ENCODE data around the gene SLC38A7. TPM values are rescaled to one million over a fixed set of nuclear protein-coding genes. Genes with fewer than 3 reads are reported as not detected.
A peak's percentile ranks its signal among the peaks of the same experiment; 100 is the strongest.

SLC38A7 gene
- total and polyA plus RNA-seq, 2 of the 13 experiments (the other 11 are each of a cell fraction or from before 2014, with no cell fraction given) = 13.2 to 14.1 TPM

- no peak; the same call in 1 of the 2 replicates for TF ChIP-seq RERE (CRISPR knock-in tag; IDR thresholded peaks at IDR 0.05; ENCODE audit: low read depth)
- TF ChIP-seq ZNF501 (CRISPR knock-in tag; IDR thresholded peaks at IDR 0.05) = peak; percentile 78
- peak; percentile 87 for TF ChIP-seq PHF21A (CRISPR knock-in tag; IDR thresholded peaks at IDR 0.05)
- TF ChIP-seq HOXD1 (CRISPR knock-in tag; IDR thresholded peaks at IDR 0.05) = peak; percentile 93
- TF ChIP-seq ZNF17 (CRISPR knock-in tag; IDR thresholded peaks at IDR 0.05) = 0 out of 2 replicates have a peak, but pooled peaks have one; percentile 35
- TF ChIP-seq ZNF431 (CRISPR knock-in tag; IDR thresholded peaks at IDR 0.05; ENCODE audit: borderline replicate concordance, low read depth) = peak; percentile 86; the same call in 1 of the 2 replicates
- TF ChIP-seq CREB3 (CRISPR knock-in tag; IDR thresholded peaks at IDR 0.05) = 0 out of 2 replicates have a peak, but pooled peaks have one; percentile 83
- peak; percentile 92 for TF ChIP-seq ZSCAN5A (CRISPR knock-in tag; IDR thresholded peaks at IDR 0.05; ENCODE audit: borderline replicate concordance)
- TF ChIP-seq NFRKB (IDR thresholded peaks at IDR 0.05) = no peak
- TF ChIP-seq POLR2G (IDR thresholded peaks at IDR 0.05; ENCODE audit: low read depth, low read length) = peak; percentile 83
- peak; percentile 86 for TF ChIP-seq ZNF225 (CRISPR knock-in tag; IDR thresholded peaks at IDR 0.05)
- TF ChIP-seq GLMP (CRISPR knock-in tag; IDR thresholded peaks at IDR 0.05; ENCODE audit: borderline replicate concordance) = no peak
- 0 out of 2 replicates have a peak, but pooled peaks have one; percentile 81 for TF ChIP-seq GLI4 (CRISPR knock-in tag; IDR thresholded peaks at IDR 0.05; ENCODE audit: borderline replicate concordance)
- TF ChIP-seq ZNF317 (CRISPR knock-in tag; IDR thresholded peaks at IDR 0.05) = peak; percentile 90; the same call in 1 of the 2 replicates
- peak; percentile 97 for TF ChIP-seq RBFOX2 (IDR thresholded peaks at IDR 0.05; ENCODE audit: low read depth, low read length)
- TF ChIP-seq ZNF12 (CRISPR knock-in tag; IDR thresholded peaks at IDR 0.05) = peak; percentile 82
- peak; percentile 88 for TF ChIP-seq ZBTB10 (CRISPR knock-in tag; IDR thresholded peaks at IDR 0.05; ENCODE audit: borderline replicate concordance)
Observed at GRCh38 chr16:58733671-58734458, 49.3 kb upstream of the SLC38A7 start, which contains the start of gene GOT2 (continued).

All from HepG2 (cell line).